ENCODE data around the gene DOCK3.
"Not testable (repeated sequence)": the region's sequence is repeated elsewhere in the genome, so short reads cannot be mapped to it uniquely, and the experiment has no call there.

- TF ChIP-seq, protein P1, sequence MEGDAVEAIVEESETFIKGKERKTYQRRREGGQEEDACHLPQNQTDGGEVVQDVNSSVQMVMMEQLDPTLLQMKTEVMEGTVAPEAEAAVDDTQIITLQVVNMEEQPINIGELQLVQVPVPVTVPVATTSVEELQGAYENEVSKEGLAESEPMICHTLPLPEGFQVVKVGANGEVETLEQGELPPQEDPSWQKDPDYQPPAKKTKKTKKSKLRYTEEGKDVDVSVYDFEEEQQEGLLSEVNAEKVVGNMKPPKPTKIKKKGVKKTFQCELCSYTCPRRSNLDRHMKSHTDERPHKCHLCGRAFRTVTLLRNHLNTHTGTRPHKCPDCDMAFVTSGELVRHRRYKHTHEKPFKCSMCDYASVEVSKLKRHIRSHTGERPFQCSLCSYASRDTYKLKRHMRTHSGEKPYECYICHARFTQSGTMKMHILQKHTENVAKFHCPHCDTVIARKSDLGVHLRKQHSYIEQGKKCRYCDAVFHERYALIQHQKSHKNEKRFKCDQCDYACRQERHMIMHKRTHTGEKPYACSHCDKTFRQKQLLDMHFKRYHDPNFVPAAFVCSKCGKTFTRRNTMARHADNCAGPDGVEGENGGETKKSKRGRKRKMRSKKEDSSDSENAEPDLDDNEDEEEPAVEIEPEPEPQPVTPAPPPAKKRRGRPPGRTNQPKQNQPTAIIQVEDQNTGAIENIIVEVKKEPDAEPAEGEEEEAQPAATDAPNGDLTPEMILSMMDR (IDR thresholded peaks at IDR 0.05), result not testable (repeated sequence)
- TF ChIP-seq POLR2A (IDR thresholded peaks at IDR 0.05), result not testable (repeated sequence)
Observed at GRCh38 chr3:50781766-50782165, 107.0 kb downstream of the DOCK3 start.

Measured in vagina (tissue), 2 donors.